Glomerular endothelial cell (primary cell): ENCODE measurements around the gene MYL11. TPM values are rescaled to one million over a fixed set of nuclear protein-coding genes. Genes with fewer than 3 reads are reported as not detected.

Experiments used
- DNase-seq: peaks from one replicate; pipeline ENCODE4 v3.0.0-alpha.2; 2011; ENCODE audit warnings: low read depth, low spot score; ENCODE audit errors: extremely low read depth
- total RNA-seq: library from RNA; depleted of rRNA; stranded (reverse); fragments of >200 nt; gene quantifications from 2 replicates; pipeline ENCODE4 v1.2.3, GENCODE V29; 2015

MYL11 gene
- total RNA-seq, 1 donor from 2014 or later, result not detected

- no peak for DNase-seq
Observed at GRCh38 chr16:30369938-30370455, 4.6 kb upstream of the MYL11 start.

GRCh38 chr16:30370456-30371247 is 4.0 kb upstream of the MYL11 start, which contains the start of gene TBC1D10B:
Gene TBC1D10B, minus strand, starts transcription at chr16:30370494. Its CDS starts 311 bp downstream, at chr16:30370183.
- peak; percentile 100 for DNase-seq

GRCh38 chr16:30371248-30371816 is 3.3 kb upstream of the MYL11 start:
- DNase-seq, result no peak

GRCh38 chr16:30372038-30372712 is 2.4 kb upstream of the MYL11 start:
- DNase-seq, result no peak

GRCh38 chr16:30372725-30373124 is 1.9 kb upstream of the MYL11 start:
- DNase-seq, result no peak

GRCh38 chr16:30375864-30376263 is 1.3 kb downstream of the MYL11 start:
- DNase-seq, result no peak

- DNase-seq, result no peak
Observed at GRCh38 chr16:30376461-30376902, 1.9 kb downstream of the MYL11 start.

GRCh38 chr16:30377050-30377811 is 2.6 kb downstream of the MYL11 start:
- no peak for DNase-seq

GRCh38 chr16:30377812-30378235 is 3.2 kb downstream of the MYL11 start:
- DNase-seq, result no peak

GRCh38 chr16:30378236-30379157 is 3.9 kb downstream of the MYL11 start:
- DNase-seq, result no peak

GRCh38 chr16:30379158-30379783 is 4.7 kb downstream of the MYL11 start:
- no peak for DNase-seq

GRCh38 chr16:30380072-30380802 is 5.6 kb downstream of the MYL11 start:
- DNase-seq, result no peak

GRCh38 chr16:30380803-30381208 is 6.2 kb downstream of the MYL11 start:
- DNase-seq, result no peak

GRCh38 chr16:30381291-30382041 is 6.9 kb downstream of the MYL11 start:
- no peak for DNase-seq

GRCh38 chr16:30382111-30382881 is 7.7 kb downstream of the MYL11 start, which contains the start of gene SEPTIN1:
Gene SEPTIN1, minus strand, starts transcription at chr16:30382561. Its CDS starts 19 bp downstream, at chr16:30382542.
- DNase-seq, result no peak

- no peak for DNase-seq
Observed at GRCh38 chr16:30383521-30383920, 8.9 kb downstream of the MYL11 start.
